ENCODE results near the gene SLIT3.

The SLIT3 gene

DNA sequence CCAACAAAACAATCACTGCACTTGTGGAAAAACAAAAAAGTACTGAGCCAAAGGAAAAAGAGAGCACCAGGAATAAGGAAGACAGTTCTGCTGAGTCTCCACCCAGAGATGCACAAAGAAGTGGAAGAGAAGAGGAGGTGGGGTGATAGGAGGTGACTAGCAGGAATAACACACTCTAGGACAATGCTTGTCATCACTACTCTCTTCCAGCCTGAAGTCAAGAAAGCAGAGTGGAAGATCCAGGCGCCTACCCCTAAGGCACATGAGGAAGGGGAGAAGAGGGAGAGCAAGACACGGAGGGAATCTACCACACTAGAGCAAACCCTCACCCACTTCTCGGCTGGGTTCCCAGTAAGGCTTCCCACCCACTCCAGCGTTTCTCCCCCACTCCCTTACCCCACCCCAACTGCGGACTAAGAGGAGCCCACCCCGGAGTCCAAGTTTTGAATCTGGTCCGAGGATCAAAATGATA lies 1.7 kb downstream of the SLIT3 start:
- Histone ChIP-seq H3K36me3 (ENCODE audit: control insufficient read depth, insufficient read depth, low read length) (no peaks in the 10 kb centered on the region), H3K9ac (ENCODE audit: low read length) (no peak overlapping the region), H3K9me3 (ENCODE audit: control insufficient read depth, insufficient read depth, low read depth, low read length) (no peaks in the 10 kb centered on the region), H3K27me3 (ENCODE audit: control insufficient read depth, insufficient read depth, low read length) (peaks cover 59% of the 10 kb centered on the region), H3K4me3 (ENCODE audit: low read depth, low read length) (peak overlapping the region; percentile 53; the same call in 1 of the 2 replicates), H3K27ac (ENCODE audit: low read depth, low read length) (no peak overlapping the region), H3K4me1 (ENCODE audit: control insufficient read depth, insufficient read depth, low read length) (peaks cover 6% of the 10 kb centered on the region; the same call in 1 of the 2 replicates)

GRCh38 chr5:169298193-169298592 lies 2.7 kb downstream of the SLIT3 start:
- H3K4me3 ChIP-seq (ENCODE audit: low read depth, low read length) = no peak overlapping the region
- no peaks in the 10 kb centered on the region for H3K9me3 ChIP-seq (ENCODE audit: control insufficient read depth, insufficient read depth, low read depth, low read length)
- peaks cover 54% of the 10 kb centered on the region for H3K27me3 ChIP-seq (ENCODE audit: control insufficient read depth, insufficient read depth, low read length)
- no peaks in the 10 kb centered on the region for H3K36me3 ChIP-seq (ENCODE audit: control insufficient read depth, insufficient read depth, low read length)
- no peak overlapping the region for H3K9ac ChIP-seq (ENCODE audit: low read length)
- no peak overlapping the region for H3K27ac ChIP-seq (ENCODE audit: low read depth, low read length)
- H3K4me1 ChIP-seq (ENCODE audit: control insufficient read depth, insufficient read depth, low read length) = peaks cover 6% of the 10 kb centered on the region; the same call in 1 of the 2 replicates

DNA sequence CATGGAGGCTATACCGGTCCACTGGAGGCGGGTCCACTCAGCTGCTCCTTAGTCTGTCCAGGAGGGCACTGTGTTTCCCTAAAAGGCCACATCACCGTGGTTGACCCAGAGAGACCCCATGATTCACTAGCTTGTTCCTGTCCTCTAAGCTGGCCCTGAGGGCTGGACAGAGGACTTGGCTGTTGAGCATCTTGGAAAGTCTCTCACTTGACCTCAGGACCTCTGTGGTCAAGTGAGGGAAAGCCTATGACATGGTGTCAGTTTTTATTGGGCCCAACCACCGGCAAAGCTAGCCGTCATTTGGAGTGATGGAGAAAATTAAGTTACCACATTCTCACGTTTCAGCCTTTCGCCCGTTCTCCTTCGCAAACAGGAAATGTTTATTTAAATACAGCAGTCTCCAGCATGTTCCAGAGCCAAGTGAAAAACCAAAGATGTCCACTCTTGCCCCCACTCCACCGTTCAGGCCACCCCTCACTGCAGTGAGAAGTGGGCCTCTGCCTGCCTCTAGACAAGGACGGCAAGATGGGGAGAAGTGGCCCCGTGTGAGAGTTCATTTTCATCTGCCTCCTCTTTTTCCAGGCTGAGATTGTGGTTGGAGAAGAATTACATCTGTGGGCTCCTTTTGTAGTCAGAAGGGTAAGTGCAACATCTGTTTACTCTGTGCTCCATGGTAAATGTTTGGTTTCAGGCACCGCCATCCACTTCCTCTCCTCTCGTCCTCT lies 4.4 kb downstream of the SLIT3 start:
- H3K9me3 ChIP-seq (ENCODE audit: control insufficient read depth, insufficient read depth, low read depth, low read length) = no peaks in the 10 kb centered on the region
- no peak overlapping the region for H3K4me3 ChIP-seq (ENCODE audit: low read depth, low read length)
- H3K27ac ChIP-seq (ENCODE audit: low read depth, low read length) = no peak overlapping the region
- no peak overlapping the region for H3K9ac ChIP-seq (ENCODE audit: low read length)
- H3K27me3 ChIP-seq (ENCODE audit: control insufficient read depth, insufficient read depth, low read length) = peaks cover 40% of the 10 kb centered on the region
- H3K36me3 ChIP-seq (ENCODE audit: control insufficient read depth, insufficient read depth, low read length) = no peaks in the 10 kb centered on the region
- H3K4me1 ChIP-seq (ENCODE audit: control insufficient read depth, insufficient read depth, low read length) = peaks cover 4% of the 10 kb centered on the region; the same call in 1 of the 2 replicates

- Histone ChIP-seq H3K4me1 (ENCODE audit: control insufficient read depth, insufficient read depth, low read length) (no peaks in the 10 kb centered on the region), H3K27me3 (ENCODE audit: control insufficient read depth, insufficient read depth, low read length) (peaks cover 32% of the 10 kb centered on the region), H3K4me3 (ENCODE audit: low read depth, low read length) (no peak overlapping the region), H3K27ac (ENCODE audit: low read depth, low read length) (no peak overlapping the region), H3K9ac (ENCODE audit: low read length) (no peak overlapping the region), H3K9me3 (ENCODE audit: control insufficient read depth, insufficient read depth, low read depth, low read length) (no peaks in the 10 kb centered on the region), H3K36me3 (ENCODE audit: control insufficient read depth, insufficient read depth, low read length) (no peaks in the 10 kb centered on the region)
Observed at GRCh38 chr5:169295306-169295705, 5.6 kb downstream of the SLIT3 start.

- Histone ChIP-seq H3K9me3 (ENCODE audit: control insufficient read depth, insufficient read depth, low read depth, low read length) (no peaks in the 10 kb centered on the region), H3K4me3 (ENCODE audit: low read depth, low read length) (no peak overlapping the region), H3K36me3 (ENCODE audit: control insufficient read depth, insufficient read depth, low read length) (no peaks in the 10 kb centered on the region), H3K4me1 (ENCODE audit: control insufficient read depth, insufficient read depth, low read length) (no peaks in the 10 kb centered on the region), H3K27me3 (ENCODE audit: control insufficient read depth, insufficient read depth, low read length) (peaks cover 25% of the 10 kb centered on the region), H3K9ac (ENCODE audit: low read length) (no peak overlapping the region), H3K27ac (ENCODE audit: low read depth, low read length) (no peak overlapping the region)
Observed at GRCh38 chr5:169294621-169295020, 6.3 kb downstream of the SLIT3 start.

DNA sequence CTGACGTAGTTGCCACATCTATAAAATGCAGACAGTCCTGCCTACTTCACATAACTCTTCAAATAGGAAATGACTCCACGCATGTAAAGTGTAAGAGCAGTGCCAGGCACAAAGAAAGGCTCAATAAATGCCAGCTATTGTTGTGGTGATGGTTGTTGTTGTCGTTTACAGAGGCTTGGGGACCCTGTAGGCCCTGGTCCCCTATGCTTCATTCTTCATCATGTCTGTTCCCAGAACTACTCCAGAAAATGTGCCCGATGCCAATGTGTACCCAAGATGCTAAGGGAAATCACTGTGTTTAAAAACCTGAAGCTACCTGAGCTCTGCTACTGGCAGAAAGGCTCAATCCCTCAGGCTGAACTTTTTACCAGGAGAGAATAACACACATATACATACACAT lies 9.1 kb downstream of the SLIT3 start:
- Histone ChIP-seq H3K9ac (ENCODE audit: low read length) (no peak overlapping the region), H3K27me3 (ENCODE audit: control insufficient read depth, insufficient read depth, low read length) (no peaks in the 10 kb centered on the region), H3K36me3 (ENCODE audit: control insufficient read depth, insufficient read depth, low read length) (no peaks in the 10 kb centered on the region), H3K4me3 (ENCODE audit: low read depth, low read length) (no peak overlapping the region), H3K27ac (ENCODE audit: low read depth, low read length) (no peak overlapping the region), H3K4me1 (ENCODE audit: control insufficient read depth, insufficient read depth, low read length) (no peaks in the 10 kb centered on the region), H3K9me3 (ENCODE audit: control insufficient read depth, insufficient read depth, low read depth, low read length) (no peaks in the 10 kb centered on the region)

DNA sequence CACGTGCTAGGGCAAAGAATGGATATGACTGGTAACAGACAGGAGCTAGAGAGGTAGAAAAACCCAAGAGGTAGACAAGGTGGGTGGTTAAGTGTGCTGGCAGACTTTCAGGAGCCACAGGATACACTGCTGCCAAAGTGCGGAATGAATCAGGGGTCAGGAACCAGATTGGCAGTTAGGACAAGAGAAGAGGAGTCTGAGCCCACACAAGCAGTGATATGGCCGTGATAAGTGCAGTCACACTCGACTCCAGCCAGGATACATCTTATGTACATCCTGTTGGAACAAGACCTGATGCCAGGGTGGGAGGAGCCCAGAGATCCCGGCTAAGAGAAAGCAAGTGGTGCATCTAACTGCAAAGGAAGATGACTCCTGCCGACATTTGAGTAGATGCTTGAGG lies 10.0 kb downstream of the SLIT3 start:
- Histone ChIP-seq H3K9ac (ENCODE audit: low read length) (no peak overlapping the region), H3K27me3 (ENCODE audit: control insufficient read depth, insufficient read depth, low read length) (no peaks in the 10 kb centered on the region), H3K27ac (ENCODE audit: low read depth, low read length) (no peak overlapping the region), H3K9me3 (ENCODE audit: control insufficient read depth, insufficient read depth, low read depth, low read length) (no peaks in the 10 kb centered on the region), H3K4me3 (ENCODE audit: low read depth, low read length) (no peak overlapping the region), H3K36me3 (ENCODE audit: control insufficient read depth, insufficient read depth, low read length) (no peaks in the 10 kb centered on the region), H3K4me1 (ENCODE audit: control insufficient read depth, insufficient read depth, low read length) (no peaks in the 10 kb centered on the region)

DNA sequence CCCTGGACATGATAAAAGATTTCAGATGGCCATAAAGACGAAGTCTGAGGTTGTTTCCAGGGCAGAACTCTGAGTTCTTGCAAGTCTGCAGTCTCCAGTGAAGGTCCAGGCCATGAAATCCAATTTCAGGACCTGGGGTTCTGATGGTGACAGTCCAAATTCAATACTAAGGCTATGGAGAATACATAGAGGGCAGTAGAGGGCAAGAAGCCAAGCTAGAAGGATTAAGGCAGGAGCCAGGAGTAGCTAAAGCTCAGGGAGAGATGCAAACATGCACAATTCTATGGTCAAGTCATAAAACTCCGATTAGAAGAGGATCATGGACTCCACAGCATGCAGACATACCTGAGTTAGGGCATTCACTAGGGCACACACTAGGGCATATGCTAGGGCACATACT lies 11.4 kb downstream of the SLIT3 start:
- Histone ChIP-seq H3K27me3 (ENCODE audit: control insufficient read depth, insufficient read depth, low read length) (no peaks in the 10 kb centered on the region), H3K9ac (ENCODE audit: low read length) (no peak overlapping the region), H3K4me1 (ENCODE audit: control insufficient read depth, insufficient read depth, low read length) (no peaks in the 10 kb centered on the region), H3K9me3 (ENCODE audit: control insufficient read depth, insufficient read depth, low read depth, low read length) (no peaks in the 10 kb centered on the region), H3K4me3 (ENCODE audit: low read depth, low read length) (no peak overlapping the region), H3K36me3 (ENCODE audit: control insufficient read depth, insufficient read depth, low read length) (no peaks in the 10 kb centered on the region), H3K27ac (ENCODE audit: low read depth, low read length) (no peak overlapping the region)

DNA sequence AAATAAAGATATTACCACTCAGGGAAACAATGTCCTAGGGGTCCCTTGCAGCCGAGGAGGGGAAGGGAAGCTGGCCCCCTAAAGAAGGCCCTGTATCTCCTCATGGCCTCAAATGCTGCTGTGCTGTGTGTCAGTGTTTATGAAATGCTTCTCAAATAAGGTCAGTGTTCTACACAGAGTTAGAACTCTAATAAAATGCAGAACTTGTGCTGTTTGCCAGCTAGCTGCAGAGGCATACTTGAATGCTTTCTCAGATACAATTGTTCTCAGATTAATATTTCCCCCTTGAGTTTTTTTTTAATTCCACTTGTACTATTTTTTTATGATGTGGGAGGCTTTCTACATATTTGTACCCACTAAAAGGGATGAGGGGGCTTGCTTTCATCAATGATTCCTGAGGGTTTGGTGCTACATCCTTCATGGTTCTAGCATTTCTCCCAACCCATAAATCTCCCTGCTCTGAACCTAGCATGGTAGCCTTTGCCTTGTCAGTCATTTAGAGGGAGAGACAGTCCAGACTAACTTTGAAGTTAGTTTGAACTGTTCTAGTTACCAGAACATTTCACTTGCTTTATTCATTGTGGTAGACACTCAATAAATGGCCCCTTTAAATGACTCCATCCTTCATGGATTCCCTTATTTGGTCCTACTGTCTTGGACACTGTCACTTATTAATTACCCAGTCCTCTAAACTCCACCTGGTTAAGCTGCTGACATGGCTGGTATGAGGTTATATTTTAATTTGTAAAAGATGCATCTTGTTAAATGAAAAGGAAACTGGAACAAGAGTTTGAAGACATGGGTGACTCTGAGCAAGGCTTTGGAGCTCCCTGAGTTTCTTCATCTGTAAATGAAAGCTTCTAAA lies 12.6 kb downstream of the SLIT3 start:
- Histone ChIP-seq H3K9me3 (ENCODE audit: control insufficient read depth, insufficient read depth, low read depth, low read length) (no peaks in the 10 kb centered on the region), H3K4me3 (ENCODE audit: low read depth, low read length) (no peak overlapping the region), H3K27ac (ENCODE audit: low read depth, low read length) (no peak overlapping the region), H3K4me1 (ENCODE audit: control insufficient read depth, insufficient read depth, low read length) (no peaks in the 10 kb centered on the region), H3K9ac (ENCODE audit: low read length) (no peak overlapping the region), H3K36me3 (ENCODE audit: control insufficient read depth, insufficient read depth, low read length) (no peaks in the 10 kb centered on the region), H3K27me3 (ENCODE audit: control insufficient read depth, insufficient read depth, low read length) (no peaks in the 10 kb centered on the region)

- Histone ChIP-seq H3K4me1 (ENCODE audit: control insufficient read depth, insufficient read depth, low read length) (no peaks in the 10 kb centered on the region), H3K4me3 (ENCODE audit: low read depth, low read length) (no peak overlapping the region), H3K27me3 (ENCODE audit: control insufficient read depth, insufficient read depth, low read length) (no peaks in the 10 kb centered on the region)
Observed at GRCh38 chr5:169287529-169287928, 13.4 kb downstream of the SLIT3 start.

More at GRCh38 chr5:169287529-169287928, 13.4 kb downstream of the SLIT3 start:
- H3K9ac ChIP-seq (ENCODE audit: low read length) = no peak overlapping the region
- no peak overlapping the region for H3K27ac ChIP-seq (ENCODE audit: low read depth, low read length)
- no peaks in the 10 kb centered on the region for H3K36me3 ChIP-seq (ENCODE audit: control insufficient read depth, insufficient read depth, low read length)
- no peaks in the 10 kb centered on the region for H3K9me3 ChIP-seq (ENCODE audit: control insufficient read depth, insufficient read depth, low read depth, low read length)

Data from HUES6 (cell line).